Measurements from ENCODE around the gene RNF130.

RNF130 gene

DNA sequence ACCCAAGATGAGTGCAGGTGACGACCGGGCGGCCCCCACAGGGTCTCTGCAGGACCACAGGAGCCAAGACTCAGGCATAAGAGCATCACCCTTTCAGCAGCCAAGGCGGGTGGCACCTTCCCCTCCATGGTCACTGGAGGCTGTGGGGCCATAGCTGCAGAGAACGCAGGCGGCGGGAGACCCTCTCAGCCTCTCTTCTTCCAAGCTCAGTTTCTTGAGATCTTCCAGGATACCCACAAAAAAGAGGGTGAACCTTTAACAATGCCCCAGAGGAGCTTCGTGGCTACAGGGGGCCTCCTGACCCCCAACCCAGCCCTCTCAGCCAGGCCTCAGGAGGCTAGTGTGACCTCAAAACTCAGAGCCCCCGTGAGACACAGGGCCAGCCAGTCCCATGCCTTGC, 158.1 kb downstream of the RNF130 start:
- TF ChIP-seq CEBPB (IDR thresholded peaks at IDR 0.05) (no peak), ZBTB7A (IDR thresholded peaks at IDR 0.05; ENCODE audit: low read depth) (no peak), TEAD4 (IDR thresholded peaks at IDR 0.05) (no peak), TAF1 (IDR thresholded peaks at IDR 0.05; ENCODE audit: low read depth) (no peak), FOXM1 (IDR thresholded peaks at IDR 0.05; ENCODE audit: borderline replicate concordance, low read depth) (no peak), YY1 (IDR thresholded peaks at IDR 0.05; ENCODE audit: low read depth) (no peak), RAD21 (IDR thresholded peaks at IDR 0.05; ENCODE audit: low read depth) (no peak), CREB1 (IDR thresholded peaks at IDR 0.05; ENCODE audit: low read depth) (no peak), TCF12 (IDR thresholded peaks at IDR 0.05; ENCODE audit: low read depth) (no peak), EGR1 (IDR thresholded peaks at IDR 0.05) (no peak)
- TF ChIP-seq, protein P1, sequence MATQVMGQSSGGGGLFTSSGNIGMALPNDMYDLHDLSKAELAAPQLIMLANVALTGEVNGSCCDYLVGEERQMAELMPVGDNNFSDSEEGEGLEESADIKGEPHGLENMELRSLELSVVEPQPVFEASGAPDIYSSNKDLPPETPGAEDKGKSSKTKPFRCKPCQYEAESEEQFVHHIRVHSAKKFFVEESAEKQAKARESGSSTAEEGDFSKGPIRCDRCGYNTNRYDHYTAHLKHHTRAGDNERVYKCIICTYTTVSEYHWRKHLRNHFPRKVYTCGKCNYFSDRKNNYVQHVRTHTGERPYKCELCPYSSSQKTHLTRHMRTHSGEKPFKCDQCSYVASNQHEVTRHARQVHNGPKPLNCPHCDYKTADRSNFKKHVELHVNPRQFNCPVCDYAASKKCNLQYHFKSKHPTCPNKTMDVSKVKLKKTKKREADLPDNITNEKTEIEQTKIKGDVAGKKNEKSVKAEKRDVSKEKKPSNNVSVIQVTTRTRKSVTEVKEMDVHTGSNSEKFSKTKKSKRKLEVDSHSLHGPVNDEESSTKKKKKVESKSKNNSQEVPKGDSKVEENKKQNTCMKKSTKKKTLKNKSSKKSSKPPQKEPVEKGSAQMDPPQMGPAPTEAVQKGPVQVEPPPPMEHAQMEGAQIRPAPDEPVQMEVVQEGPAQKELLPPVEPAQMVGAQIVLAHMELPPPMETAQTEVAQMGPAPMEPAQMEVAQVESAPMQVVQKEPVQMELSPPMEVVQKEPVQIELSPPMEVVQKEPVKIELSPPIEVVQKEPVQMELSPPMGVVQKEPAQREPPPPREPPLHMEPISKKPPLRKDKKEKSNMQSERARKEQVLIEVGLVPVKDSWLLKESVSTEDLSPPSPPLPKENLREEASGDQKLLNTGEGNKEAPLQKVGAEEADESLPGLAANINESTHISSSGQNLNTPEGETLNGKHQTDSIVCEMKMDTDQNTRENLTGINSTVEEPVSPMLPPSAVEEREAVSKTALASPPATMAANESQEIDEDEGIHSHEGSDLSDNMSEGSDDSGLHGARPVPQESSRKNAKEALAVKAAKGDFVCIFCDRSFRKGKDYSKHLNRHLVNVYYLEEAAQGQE (IDR thresholded peaks at IDR 0.05; ENCODE audit: low read depth), result no peak
- TF ChIP-seq, protein P2, sequence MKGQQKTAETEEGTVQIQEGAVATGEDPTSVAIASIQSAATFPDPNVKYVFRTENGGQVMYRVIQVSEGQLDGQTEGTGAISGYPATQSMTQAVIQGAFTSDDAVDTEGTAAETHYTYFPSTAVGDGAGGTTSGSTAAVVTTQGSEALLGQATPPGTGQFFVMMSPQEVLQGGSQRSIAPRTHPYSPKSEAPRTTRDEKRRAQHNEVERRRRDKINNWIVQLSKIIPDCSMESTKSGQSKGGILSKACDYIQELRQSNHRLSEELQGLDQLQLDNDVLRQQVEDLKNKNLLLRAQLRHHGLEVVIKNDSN (IDR thresholded peaks at IDR 0.05), result no peak
- TF ChIP-seq, protein P3, sequence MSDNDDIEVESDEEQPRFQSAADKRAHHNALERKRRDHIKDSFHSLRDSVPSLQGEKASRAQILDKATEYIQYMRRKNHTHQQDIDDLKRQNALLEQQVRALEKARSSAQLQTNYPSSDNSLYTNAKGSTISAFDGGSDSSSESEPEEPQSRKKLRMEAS (IDR thresholded peaks at IDR 0.05), result no peak

DNA sequence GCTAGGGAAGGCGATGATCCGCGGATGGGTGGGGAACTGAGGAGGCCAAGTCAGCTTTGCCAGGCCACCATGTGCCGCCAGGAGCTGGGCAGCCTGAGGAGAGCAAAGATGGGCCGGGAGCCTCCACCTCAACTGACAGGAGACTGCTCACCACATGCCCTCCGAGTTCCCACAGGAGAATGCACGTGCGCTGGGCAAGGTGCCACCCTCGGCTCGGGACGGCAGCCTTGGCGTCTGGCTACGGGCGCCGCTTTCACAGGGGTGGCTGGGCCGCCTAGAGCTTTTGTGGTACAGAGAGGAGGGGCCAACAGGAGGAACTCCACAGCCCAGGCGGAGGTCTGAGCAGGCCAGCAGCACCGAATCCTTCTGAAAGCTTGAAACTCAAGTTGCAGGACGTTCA, 158.6 kb downstream of the RNF130 start:
- TF ChIP-seq TEAD4 (IDR thresholded peaks at IDR 0.05) (no peak), CREB1 (IDR thresholded peaks at IDR 0.05; ENCODE audit: low read depth) (no peak), RAD21 (IDR thresholded peaks at IDR 0.05; ENCODE audit: low read depth) (no peak), TCF12 (IDR thresholded peaks at IDR 0.05; ENCODE audit: low read depth) (no peak), CEBPB (IDR thresholded peaks at IDR 0.05) (no peak), EP300 (IDR thresholded peaks at IDR 0.05; ENCODE audit: borderline replicate concordance) (no peak), ZBTB7A (IDR thresholded peaks at IDR 0.05; ENCODE audit: low read depth) (no peak), TAF1 (IDR thresholded peaks at IDR 0.05; ENCODE audit: low read depth) (no peak), NFIC (IDR thresholded peaks at IDR 0.05) (no peak), YY1 (IDR thresholded peaks at IDR 0.05; ENCODE audit: low read depth) (no peak), EGR1 (IDR thresholded peaks at IDR 0.05) (no peak), FOXM1 (IDR thresholded peaks at IDR 0.05; ENCODE audit: borderline replicate concordance, low read depth) (no peak)
- TF ChIP-seq, protein P1 (IDR thresholded peaks at IDR 0.05; ENCODE audit: low read depth), result no peak
- TF ChIP-seq, protein P3 (IDR thresholded peaks at IDR 0.05), result no peak
- TF ChIP-seq, protein P2 (IDR thresholded peaks at IDR 0.05), result no peak

DNA sequence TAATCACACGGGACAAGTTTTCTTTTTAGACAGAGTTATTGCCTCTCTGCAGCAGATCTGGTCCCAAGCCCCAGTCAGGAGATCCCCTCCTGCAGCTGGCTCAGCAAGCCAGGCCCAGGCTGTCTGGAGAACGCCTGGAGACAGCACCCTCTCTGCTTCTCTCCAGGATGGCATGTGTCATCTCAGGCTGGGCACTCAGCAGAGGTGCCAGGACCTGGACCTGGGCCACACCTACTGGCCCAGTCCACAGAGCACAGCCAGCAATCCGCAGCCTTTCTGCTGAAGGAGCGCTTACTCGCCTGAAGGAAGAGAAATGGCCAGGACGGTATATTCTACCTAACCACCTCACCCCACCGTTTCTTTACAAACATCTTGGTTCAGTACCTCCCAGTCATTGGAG, 159.2 kb downstream of the RNF130 start:
- no peak for TF ChIP-seq NFIC (IDR thresholded peaks at IDR 0.05)
- no peak for TF ChIP-seq RAD21 (IDR thresholded peaks at IDR 0.05; ENCODE audit: low read depth)
- TF ChIP-seq FOXM1 (IDR thresholded peaks at IDR 0.05; ENCODE audit: borderline replicate concordance, low read depth), result no peak
- no peak for TF ChIP-seq EP300 (IDR thresholded peaks at IDR 0.05; ENCODE audit: borderline replicate concordance)
- TF ChIP-seq, protein P2 (IDR thresholded peaks at IDR 0.05), result no peak
- TF ChIP-seq EGR1 (IDR thresholded peaks at IDR 0.05), result no peak
- TF ChIP-seq, protein P1 (IDR thresholded peaks at IDR 0.05; ENCODE audit: low read depth), result no peak
- no peak for TF ChIP-seq CEBPB (IDR thresholded peaks at IDR 0.05)
- TF ChIP-seq, protein P3 (IDR thresholded peaks at IDR 0.05), result no peak

DNA sequence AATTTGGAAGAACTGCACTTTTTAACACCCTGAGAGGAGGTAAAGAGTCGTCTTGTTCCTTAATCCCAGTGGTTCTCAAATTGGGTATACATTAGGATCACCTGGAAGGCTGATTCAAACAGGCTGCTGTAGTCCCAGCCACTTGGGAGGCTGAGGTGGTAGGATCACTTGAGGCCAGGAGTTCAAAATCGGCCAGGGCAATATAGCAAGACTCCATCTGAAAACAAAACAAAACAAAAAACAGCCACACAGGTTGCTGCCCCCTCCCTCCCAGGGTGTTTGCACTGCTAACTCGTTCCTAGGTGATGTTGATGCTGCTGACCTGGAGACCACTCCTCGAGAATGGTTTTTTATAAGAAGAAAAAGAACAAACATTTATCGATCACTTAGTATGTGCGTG, 162.3 kb downstream of the RNF130 start:
- TF ChIP-seq, protein P1 (IDR thresholded peaks at IDR 0.05; ENCODE audit: low read depth), result no peak
- TF ChIP-seq, protein P2 (IDR thresholded peaks at IDR 0.05), result no peak
- TF ChIP-seq CEBPB (IDR thresholded peaks at IDR 0.05) (no peak), FOXM1 (IDR thresholded peaks at IDR 0.05; ENCODE audit: borderline replicate concordance, low read depth) (no peak), NFIC (IDR thresholded peaks at IDR 0.05) (no peak), ZBTB7A (IDR thresholded peaks at IDR 0.05; ENCODE audit: low read depth) (no peak), YY1 (IDR thresholded peaks at IDR 0.05; ENCODE audit: low read depth) (no peak)
